Epithelial cell of esophagus (primary cell): Measurements from ENCODE around the gene ATXN7.
A peak's percentile ranks its signal among the peaks of the same experiment; 100 is the strongest.

ENCODE experiments used
- DNase-seq: peaks from one replicate; pipeline ENCODE4 v3.0.0; 2010; ENCODE audit warnings: low read depth
- H3K4me3 ChIP-seq: 2 replicates; pipeline ENCODE4 v1.5.1; 2011; ENCODE audit warnings: mild to moderate bottlenecking, low read length, control low read depth
- CTCF ChIP-seq: IDR thresholded peaks from 2 replicates; pipeline ENCODE4 v1.5.1; 2011; ENCODE audit warnings: low read depth, mild to moderate bottlenecking, low read length, control low read depth, inconsistent platforms; ENCODE audit not compliant: insufficient read depth; ENCODE audit errors: missing control alignments

Gene ATXN7

GRCh38 chr3:63974451-63974850 is 110.8 kb downstream of the ATXN7 start:
- TF ChIP-seq CTCF, result no peak
- no peak overlapping the region for H3K4me3 ChIP-seq
- DNase-seq, result no peak

GRCh38 chr3:63975723-63976122 is 112.1 kb downstream of the ATXN7 start:
- no peak for TF ChIP-seq CTCF
- no peak overlapping the region for H3K4me3 ChIP-seq
- peak; percentile 92 for DNase-seq

- no peak for TF ChIP-seq CTCF
- no peak overlapping the region for H3K4me3 ChIP-seq
- DNase-seq, result peak; percentile 96
Observed at GRCh38 chr3:63976161-63976871, 112.6 kb downstream of the ATXN7 start.

- no peak for TF ChIP-seq CTCF
- no peak overlapping the region for H3K4me3 ChIP-seq
- no peak for DNase-seq
Observed at GRCh38 chr3:63976872-63977200, 113.2 kb downstream of the ATXN7 start.

GRCh38 chr3:63977893-63978292 is 114.2 kb downstream of the ATXN7 start:
- no peak for TF ChIP-seq CTCF
- no peak for DNase-seq
- no peak overlapping the region for H3K4me3 ChIP-seq

GRCh38 chr3:63979093-63979885 is 115.6 kb downstream of the ATXN7 start:
- peak; percentile 47 for DNase-seq
- no peak overlapping the region for H3K4me3 ChIP-seq
- no peak for TF ChIP-seq CTCF
